ENCODE results near the gene MRPS25. TPM values are rescaled to one million over a fixed set of nuclear protein-coding genes. Genes with fewer than 3 reads are reported as not detected.
A peak's percentile ranks its signal among the peaks of the same experiment; 100 is the strongest.

Gene MRPS25
- total RNA-seq, 4 donors from 2014 or later: 23.9 to 39.2 (median 29.5) TPM

DNA sequence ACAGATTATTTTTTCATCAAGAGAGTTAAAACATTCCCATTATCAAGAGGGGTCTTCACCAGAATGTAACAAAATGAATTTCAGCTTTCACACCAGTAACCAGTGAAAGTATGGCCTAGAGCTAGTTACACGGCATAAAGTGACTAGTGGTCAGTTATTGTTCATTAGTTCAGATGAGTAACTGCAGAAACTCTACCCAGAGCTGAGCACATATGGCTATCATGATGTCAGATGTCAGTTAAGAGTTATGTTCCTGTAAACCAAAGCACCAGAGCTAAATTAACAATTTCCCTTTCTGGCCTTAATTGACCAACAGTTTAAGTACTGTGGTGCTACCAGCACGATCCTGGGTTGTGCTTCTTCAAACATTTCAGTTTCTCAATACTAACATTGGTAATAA lies 6.6 kb upstream of the MRPS25 start:
- H3K27ac ChIP-seq: no peak overlapping the region
- DNase-seq: no peak
- WGBS, 2 donors: 72 to 90% methylated on average over 2 of the region's 2 CpGs
- no peak overlapping the region for H3K4me3 ChIP-seq
- no peaks in the 10 kb centered on the region for H3K27me3 ChIP-seq
- TF ChIP-seq, protein P1, sequence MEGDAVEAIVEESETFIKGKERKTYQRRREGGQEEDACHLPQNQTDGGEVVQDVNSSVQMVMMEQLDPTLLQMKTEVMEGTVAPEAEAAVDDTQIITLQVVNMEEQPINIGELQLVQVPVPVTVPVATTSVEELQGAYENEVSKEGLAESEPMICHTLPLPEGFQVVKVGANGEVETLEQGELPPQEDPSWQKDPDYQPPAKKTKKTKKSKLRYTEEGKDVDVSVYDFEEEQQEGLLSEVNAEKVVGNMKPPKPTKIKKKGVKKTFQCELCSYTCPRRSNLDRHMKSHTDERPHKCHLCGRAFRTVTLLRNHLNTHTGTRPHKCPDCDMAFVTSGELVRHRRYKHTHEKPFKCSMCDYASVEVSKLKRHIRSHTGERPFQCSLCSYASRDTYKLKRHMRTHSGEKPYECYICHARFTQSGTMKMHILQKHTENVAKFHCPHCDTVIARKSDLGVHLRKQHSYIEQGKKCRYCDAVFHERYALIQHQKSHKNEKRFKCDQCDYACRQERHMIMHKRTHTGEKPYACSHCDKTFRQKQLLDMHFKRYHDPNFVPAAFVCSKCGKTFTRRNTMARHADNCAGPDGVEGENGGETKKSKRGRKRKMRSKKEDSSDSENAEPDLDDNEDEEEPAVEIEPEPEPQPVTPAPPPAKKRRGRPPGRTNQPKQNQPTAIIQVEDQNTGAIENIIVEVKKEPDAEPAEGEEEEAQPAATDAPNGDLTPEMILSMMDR (IDR thresholded peaks at IDR 0.05): no peak
- TF ChIP-seq POLR2A (IDR thresholded peaks at IDR 0.05): no peak
- intact Hi-C loops (cut with DNase I): no loop called here
- no peaks in the 10 kb centered on the region for H3K4me1 ChIP-seq
- H3K36me3 ChIP-seq: peaks cover 10 to 69% (median 39%) of the 10 kb centered on the region in 3 donors
- no peaks in the 10 kb centered on the region for H3K9me3 ChIP-seq

DNA sequence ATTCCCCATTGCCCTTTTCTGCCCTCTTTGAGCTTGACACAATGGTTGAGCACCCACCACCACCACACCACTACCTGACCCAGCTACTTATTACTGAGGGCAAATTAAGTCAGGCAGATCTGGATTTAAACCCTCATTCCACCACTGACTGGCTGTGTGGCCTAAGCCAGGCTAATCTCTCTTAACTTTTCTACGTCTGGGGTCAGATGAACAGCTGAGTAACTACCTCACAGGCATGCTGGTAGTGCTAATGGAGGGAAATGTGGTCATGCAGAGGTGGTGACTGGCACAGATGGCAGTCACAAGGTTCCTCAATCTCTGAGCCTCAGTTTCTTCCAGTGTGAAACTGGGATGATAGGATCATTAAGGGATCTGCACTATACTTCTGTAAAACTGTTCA lies 4.3 kb upstream of the MRPS25 start:
- Histone ChIP-seq H3K4me3 (no peak overlapping the region), H3K4me1 (peaks cover 0 to 6% (median 0%) of the 10 kb centered on the region in 3 donors), H3K9me3 (no peaks in the 10 kb centered on the region), H3K27me3 (no peaks in the 10 kb centered on the region), H3K36me3 (peaks cover 4 to 46% (median 21%) of the 10 kb centered on the region in 3 donors), H3K27ac (no peak overlapping the region)
- DNase-seq: no peak
- intact Hi-C loops (cut with DNase I): no loop called here
- TF ChIP-seq, protein P1 (IDR thresholded peaks at IDR 0.05): no peak
- no peak for TF ChIP-seq POLR2A (IDR thresholded peaks at IDR 0.05)
- WGBS, 2 donors: 83 to 100% methylated on average over 1 of the region's 1 CpG

DNA sequence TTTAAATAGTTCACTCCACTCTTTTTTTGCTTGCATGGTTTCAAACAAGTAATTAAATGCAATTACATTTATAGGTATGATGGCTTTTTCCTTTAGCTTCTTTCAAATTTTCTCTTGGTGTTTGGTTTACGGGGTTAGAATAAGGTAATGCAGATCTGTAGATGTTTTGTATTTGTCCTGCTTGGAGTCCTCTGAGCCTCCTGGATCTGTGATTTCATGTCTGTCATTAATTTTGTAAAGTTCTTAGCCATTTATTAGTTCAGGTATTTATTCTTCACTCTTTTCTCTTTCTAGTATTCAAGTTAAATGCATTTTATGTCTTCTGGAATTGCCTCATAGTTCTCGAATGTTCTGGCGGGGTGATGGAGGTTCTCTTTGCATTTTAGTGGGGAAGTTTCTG lies 1.4 kb upstream of the MRPS25 start:
- no peak for DNase-seq
- 90 to 92% methylated on average over 3 of the region's 3 CpGs for WGBS, 2 donors

DNA sequence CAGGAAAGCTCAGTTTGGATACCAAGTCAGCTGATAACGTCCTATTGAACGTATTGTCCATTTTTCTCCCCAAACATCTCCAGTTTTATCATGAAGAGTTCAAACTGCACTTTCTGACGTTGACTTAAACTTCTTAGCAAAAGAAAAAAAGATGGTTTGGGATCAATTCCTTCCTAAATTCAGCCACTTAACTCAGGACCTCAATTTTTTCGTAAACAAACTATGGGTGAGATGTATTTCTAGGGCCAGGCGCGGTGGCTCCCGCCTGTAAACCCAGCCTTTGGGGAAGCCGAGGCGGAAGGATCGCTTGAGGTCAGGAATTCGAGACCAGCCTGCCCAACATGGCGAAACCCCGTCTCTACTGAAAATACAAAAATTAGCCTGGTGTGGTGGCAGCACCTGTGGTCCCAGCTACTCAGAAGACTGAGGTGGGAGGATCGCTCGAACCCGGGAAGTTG lies 464 bp upstream of the MRPS25 start:
- Histone ChIP-seq H3K36me3 (peaks cover 0 to 7% (median 0%) of the 10 kb centered on the region in 3 donors), H3K4me1 (peaks cover 7 to 23% (median 14%) of the 10 kb centered on the region in 3 donors), H3K9me3 (no peaks in the 10 kb centered on the region), H3K27me3 (no peaks in the 10 kb centered on the region), H3K4me3 (peak overlapping the region; percentile 77 to 94 (median 84)), H3K27ac (peak overlapping the region; percentile 83 to 91 (median 88))
- DNase-seq: no peak
- 45 to 57% methylated on average over 11 of the region's 16 CpGs for WGBS, 2 donors
- TF ChIP-seq POLR2A (IDR thresholded peaks at IDR 0.05): no peak
- TF ChIP-seq, protein P1 (IDR thresholded peaks at IDR 0.05): no peak
- intact Hi-C loops (cut with DNase I): no loop called here

More for the DNA sequence above, 1.4 kb upstream of the MRPS25 start:
- Histone ChIP-seq H3K27me3 (no peaks in the 10 kb centered on the region), H3K4me3 (no peak overlapping the region), H3K9me3 (no peaks in the 10 kb centered on the region), H3K36me3 (peaks cover 0 to 16% (median under 1%) of the 10 kb centered on the region in 3 donors), H3K4me1 (peaks cover 7 to 23% (median 14%) of the 10 kb centered on the region in 3 donors), H3K27ac (no peak overlapping the region)
- TF ChIP-seq, protein P1 (IDR thresholded peaks at IDR 0.05): no peak
- TF ChIP-seq POLR2A (IDR thresholded peaks at IDR 0.05): no peak
- intact Hi-C loops (cut with DNase I): no loop called here

DNA sequence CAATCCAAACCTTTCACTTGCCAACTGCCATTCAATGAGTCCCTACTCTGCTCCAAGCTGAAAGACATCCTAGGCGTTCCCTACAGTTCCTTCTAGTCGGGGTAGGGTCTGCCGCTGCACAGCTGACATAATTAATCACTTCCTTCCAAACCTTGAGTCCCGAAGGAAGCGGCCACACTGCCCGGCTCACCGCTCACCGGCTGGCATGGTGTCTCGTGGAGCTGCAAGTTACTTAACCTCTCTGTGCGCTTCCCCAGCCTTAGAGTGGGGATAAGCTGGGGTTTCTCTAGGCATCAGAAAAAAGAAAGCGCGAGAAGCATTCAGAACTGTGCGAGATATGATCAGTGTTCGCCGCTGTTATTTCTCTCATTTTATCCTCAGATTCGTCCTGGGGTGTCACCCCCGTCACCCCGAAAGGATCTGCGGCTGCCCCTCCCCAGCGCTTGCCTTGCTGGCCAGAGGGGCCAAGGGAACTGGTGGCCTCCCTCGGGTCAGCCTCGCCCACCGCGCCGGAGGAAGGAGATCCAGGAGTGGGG lies 748 bp downstream of the MRPS25 start:
- no peak for DNase-seq
- H3K9me3 ChIP-seq: no peaks in the 10 kb centered on the region
- TF ChIP-seq, protein P1 (IDR thresholded peaks at IDR 0.05): no peak
- no peak for TF ChIP-seq POLR2A (IDR thresholded peaks at IDR 0.05)
- intact Hi-C loops (cut with DNase I): no loop called here
- WGBS, 2 donors: 0% methylated on average over 11 to 16 of the region's 25 CpGs
- H3K36me3 ChIP-seq: peaks cover 0 to 11% (median 0%) of the 10 kb centered on the region in 3 donors
- H3K4me1 ChIP-seq: peaks cover 7 to 23% (median 14%) of the 10 kb centered on the region in 3 donors
- H3K27me3 ChIP-seq: no peaks in the 10 kb centered on the region
- H3K27ac ChIP-seq: peak overlapping the region; percentile 83 to 91 (median 88)
- peak overlapping the region; percentile 77 to 94 (median 84) for H3K4me3 ChIP-seq

All from esophagus squamous epithelium (tissue), 5 donors.